H1 (cell line): Measurements from ENCODE around the gene STX2. TPM values are rescaled to one million over a fixed set of nuclear protein-coding genes. Genes with fewer than 3 reads are reported as not detected.
A peak's percentile ranks its signal among the peaks of the same experiment; 100 is the strongest.
"Not testable (repeated sequence)": the region's sequence is repeated elsewhere in the genome, so short reads cannot be mapped to it uniquely, and the experiment has no call there.

Experiments used
- CTCF ChIA-PET: fragments of 300-600 bp; sonication (Branson Sonifier 250); formaldehyde crosslinking; loops from one replicate; lab custom pipeline; 2021; ENCODE audit not compliant: partially characterized antibody; lab: Charles Lee
- POLR2A ChIA-PET: fragments of 300-600 bp; sonication (Branson Sonifier 250); formaldehyde crosslinking; loops from one replicate; lab custom pipeline; 2021; ENCODE audit warnings: inconsistent platforms; ENCODE audit not compliant: partially characterized antibody; lab: Charles Lee
- DNase-seq, 2 experiments: peaks; one replicate each; pipeline versions ENCODE4 v3.0.0 to v3.0.0-alpha.2; 2010 to 2022; ENCODE audit warnings: low spot score in 2 of 2, low read depth in 1 of 2, mixed read lengths in 1 of 2
- FAIRE-seq: peaks from 2 replicates; lab custom pipeline; 2011; peaks lifted over from hg19 to GRCh38; lab: Jason Lieb, UNC
- H2AFZ ChIP-seq: 2 replicates; pipeline ENCODE4 v1.8.1; 2012; ENCODE audit warnings: low read length, inconsistent platforms
- H2AK5ac ChIP-seq: 2 replicates; pipeline ENCODE4 v1.6.1; 2013; ENCODE audit warnings: low read depth, low read length
- H2BK120ac ChIP-seq: replicated peaks from 2 replicates; pipeline ENCODE3; 2013; ENCODE audit warnings: low read depth, low read length, inconsistent platforms
- H2BK12ac ChIP-seq: 2 replicates; pipeline ENCODE4 v1.6.1; 2013; ENCODE audit warnings: low read depth, low read length
- H2BK15ac ChIP-seq: 2 replicates; pipeline ENCODE4 v1.6.1; 2013; ENCODE audit warnings: low read length
- H2BK20ac ChIP-seq: 2 replicates; pipeline ENCODE4 v1.6.1; 2013; ENCODE audit warnings: low read length
- H2BK5ac ChIP-seq: 2 replicates; pipeline ENCODE4 v1.6.1; 2013; ENCODE audit warnings: low read depth, low read length
- H3K14ac ChIP-seq: 2 replicates; pipeline ENCODE4 v1.6.1; 2013; ENCODE audit warnings: inconsistent platforms; ENCODE audit not compliant: insufficient read length
- H3K18ac ChIP-seq: 2 replicates; pipeline ENCODE4 v1.6.1; 2013; ENCODE audit warnings: low read length; ENCODE audit errors: extremely low read depth
- H3K23ac ChIP-seq: 2 replicates; pipeline ENCODE4 v1.6.1; 2013; ENCODE audit warnings: inconsistent platforms; ENCODE audit not compliant: insufficient read length
- H3K23me2 ChIP-seq: 2 replicates; pipeline ENCODE4 v1.6.1; 2013; ENCODE audit warnings: low read depth, low read length
- H3K27ac ChIP-seq: 2 replicates; pipeline ENCODE4 v1.6.1; 2011; ENCODE audit warnings: low read depth, low read length, inconsistent platforms
- H3K27me3 ChIP-seq, 4 experiments: replicated peaks in 1 of 4; 1 replicate in 1 of 4; 2 replicates in 3 of 4; pipeline versions ENCODE4 v1.6.1 to v1.8.1; 2011 to 2013; ENCODE audit warnings: low read length in 3 of 4, mild to moderate bottlenecking in 3 of 4, inconsistent platforms in 2 of 4, mixed read lengths in 2 of 4, moderate library complexity in 1 of 4; ENCODE audit not compliant: control insufficient read depth in 3 of 4, insufficient read depth in 3 of 4; ENCODE audit errors: extremely low read depth in 1 of 4
- H3K36me3 ChIP-seq, 4 experiments: 2 replicates each; pipeline versions ENCODE4 v1.6.1 to v1.8.1; 2011 to 2013; ENCODE audit warnings: mild to moderate bottlenecking in 4 of 4, low read length in 3 of 4, moderate library complexity in 2 of 4, control low read depth in 1 of 4, inconsistent platforms in 1 of 4; ENCODE audit not compliant: insufficient read depth in 4 of 4, control insufficient read depth in 2 of 4
- H3K4ac ChIP-seq: replicated peaks from 2 replicates; pipeline ENCODE3; 2013; ENCODE audit warnings: low read length, low read depth, mixed read lengths, inconsistent platforms; ENCODE audit not compliant: insufficient read length
- H3K4me1 ChIP-seq, 4 experiments: replicated peaks in 1 of 4; 1 replicate in 1 of 4; 2 replicates in 3 of 4; pipeline versions ENCODE4 v1.6.1 to v1.8.1; 2011 to 2013; ENCODE audit warnings: low read length in 3 of 4, inconsistent platforms in 2 of 4, mixed read lengths in 1 of 4; ENCODE audit not compliant: insufficient read depth in 4 of 4, control insufficient read depth in 3 of 4
- H3K4me2 ChIP-seq, 2 experiments: 2 replicates each; pipeline versions ENCODE4 v1.6.1 to v1.8.1; 2011 to 2013; ENCODE audit warnings: low read depth in 2 of 2, low read length in 2 of 2, control low read depth in 1 of 2, inconsistent platforms in 1 of 2, mild to moderate bottlenecking in 1 of 2; ENCODE audit not compliant: insufficient read depth in 1 of 2
- H3K4me3 ChIP-seq, 4 experiments: fragments of 200-600, 300-600 bp in 1 of 4; sonication (generic), shearing (Covaris generic), sonication (Bioruptor Twin) in 1 of 4; 2 replicates each; pipeline versions ENCODE4 v1.5.1 to v1.8.1; 2011 to 2016; ENCODE audit warnings: low read length in 4 of 4, low read depth in 3 of 4, control low read depth in 2 of 4, inconsistent platforms in 2 of 4, mild to moderate bottlenecking in 2 of 4, mixed read lengths in 1 of 4, moderate library complexity in 1 of 4; ENCODE audit not compliant: insufficient read depth in 2 of 4; ENCODE audit errors: extremely low read depth in 1 of 4
- H3K56ac ChIP-seq: replicated peaks from 2 replicates; pipeline ENCODE3; 2013; ENCODE audit warnings: low read depth, mild to moderate bottlenecking, mixed read lengths, low read length, inconsistent platforms; ENCODE audit not compliant: insufficient read length
- H3K79me1 ChIP-seq: 2 replicates; pipeline ENCODE4 v1.6.1; 2013; ENCODE audit warnings: low read depth, low read length, control low read depth
- H3K79me2 ChIP-seq, 2 experiments: 2 replicates each; pipeline versions ENCODE4 v1.6.1 to v1.8.1; 2012 to 2013; ENCODE audit warnings: low read length in 2 of 2, mild to moderate bottlenecking in 2 of 2, inconsistent platforms in 1 of 2; ENCODE audit not compliant: insufficient read depth in 2 of 2, control insufficient read depth in 1 of 2
- H3K9ac ChIP-seq, 4 experiments: replicated peaks in 1 of 4; 1 replicate in 1 of 4; 2 replicates in 3 of 4; pipeline versions ENCODE4 v1.6.1 to v1.8.1; 2011 to 2013; ENCODE audit warnings: low read depth in 3 of 4, low read length in 3 of 4, control low read depth in 2 of 4, mild to moderate bottlenecking in 2 of 4, moderate library complexity in 2 of 4, inconsistent platforms in 1 of 4; ENCODE audit errors: extremely low read depth in 1 of 4
- H3K9me3 ChIP-seq, 2 experiments: 2 replicates each; pipeline versions ENCODE4 v1.6.1 to v1.8.1; 2012 to 2013; ENCODE audit warnings: mild to moderate bottlenecking in 2 of 2, moderate library complexity in 2 of 2, control low read depth in 1 of 2, inconsistent platforms in 1 of 2, low read depth in 1 of 2, low read length in 1 of 2, mixed read lengths in 1 of 2; ENCODE audit not compliant: insufficient read depth in 2 of 2
- H4K20me1 ChIP-seq, 2 experiments: replicated peaks in 1 of 2; 2 replicates each; pipeline versions ENCODE3 to v1.8.1; 2011 to 2013; ENCODE audit warnings: inconsistent platforms in 2 of 2, low read length in 2 of 2, mild to moderate bottlenecking in 1 of 2; ENCODE audit not compliant: insufficient read depth in 2 of 2, control insufficient read depth in 1 of 2
- H4K5ac ChIP-seq: 2 replicates; pipeline ENCODE4 v1.6.1; 2013; ENCODE audit warnings: low read length, low read depth, mixed read lengths, inconsistent platforms; ENCODE audit not compliant: insufficient read length
- H4K8ac ChIP-seq: 2 replicates; pipeline ENCODE4 v1.8.0; 2013; ENCODE audit warnings: mild to moderate bottlenecking, moderate library complexity, low read length, inconsistent platforms; ENCODE audit not compliant: insufficient read depth; ENCODE audit errors: extremely low read depth
- H4K91ac ChIP-seq: replicated peaks from 2 replicates; pipeline ENCODE3; 2013; ENCODE audit warnings: low read length, mixed read lengths, inconsistent platforms; ENCODE audit not compliant: insufficient read length
- WGBS, 2 experiments: shearing (Covaris generic) in 1 of 2; methylation state at CpG; one replicate each; pipeline versions ENCODE4 v1.1.6 to v1.1.7; 2013 to 2015; ENCODE audit warnings: low lambda C conversion rate in 2 of 2, mixed read lengths in 2 of 2, inconsistent platforms in 1 of 2, low coverage in 1 of 2, missing lambda C conversion rate in 1 of 2; ENCODE audit not compliant: insufficient replicate concordance in 2 of 2, insufficient coverage in 1 of 2, insufficient read length in 1 of 2; ENCODE audit errors: extremely low coverage in 1 of 2, missing lambda C conversion rate in 1 of 2; 5-methylcytosine and 5-hydroxymethylcytosine counted together
- polyA plus RNA-seq, 7 experiments: library from polyadenylated mRNA; depleted of rRNA in 3 of 7; stranded (reverse) in 5 of 7; unstranded in 2 of 7; fragments of >200 nt in 5 of 7; fragments of 200-250 nt in 2 of 7; gene quantifications; 1 replicate in 5 of 7; 2 replicates in 1 of 7; 4 replicates in 1 of 7; pipeline versions ENCODE4 v1.2.1 to v1.2.3, GENCODE V29; 2011 to 2013; ENCODE audit warnings: missing spikeins in 2 of 7, mixed read lengths in 2 of 7
- total RNA-seq: library from RNA; stranded (reverse); fragmentation: NEBNext Ultra II Directional; extraction: Animal tissue kit (Norgen Biotek cat#: 25700); gene quantifications from 2 replicates; pipeline ENCODE4 v1.2.1, GENCODE V29; 2021

STX2 gene
- total and polyA plus RNA-seq, 2 of the 8 experiments (the other 6 are each of a cell fraction or from before 2014, with no cell fraction given), result 20.0 to 26.3 TPM

DNA sequence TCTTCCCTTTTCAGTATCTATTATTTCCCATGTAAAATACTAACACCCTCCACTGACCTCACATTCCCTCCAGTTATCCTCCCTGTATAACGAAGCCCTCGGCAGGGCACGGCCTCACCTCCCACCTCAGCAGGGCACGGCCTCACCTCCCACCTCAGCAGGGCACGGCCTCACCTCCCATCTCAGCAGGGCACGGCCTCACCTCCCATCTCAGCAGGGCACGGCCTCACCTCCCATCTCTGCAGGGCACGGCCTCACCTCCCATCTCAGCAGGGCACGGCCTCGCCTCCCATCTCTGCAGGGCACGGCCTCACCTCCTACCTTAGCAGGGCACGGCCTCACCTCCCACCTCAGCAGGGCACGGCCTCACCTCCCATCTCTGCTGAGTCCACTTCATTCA lies 56.8 kb downstream of the STX2 start:
- H2BK20ac ChIP-seq, H3K27ac ChIP-seq, H3K9me3 ChIP-seq, H2BK120ac ChIP-seq, H3K4me2 ChIP-seq, H3K14ac ChIP-seq, H4K8ac ChIP-seq, H4K5ac ChIP-seq, H4K20me1 ChIP-seq, H2BK5ac ChIP-seq, H3K4me3 ChIP-seq, H3K4ac ChIP-seq, H3K36me3 ChIP-seq, H3K79me2 ChIP-seq, H3K23me2 ChIP-seq, DNase-seq, FAIRE-seq, H3K18ac ChIP-seq, H3K56ac ChIP-seq, H2AK5ac ChIP-seq, H2AFZ ChIP-seq, H3K79me1 ChIP-seq, H3K9ac ChIP-seq, H3K23ac ChIP-seq, H3K27me3 ChIP-seq: not testable (repeated sequence)
- 91% methylated on average over 12 of the region's 13 CpGs; no CpG with 5 or more reads in 1 of the 2 experiments for WGBS, 2 experiments
- Histone ChIP-seq H4K91ac (peak overlapping the region; percentile 75), H2BK12ac (peak overlapping the region; percentile 95; the same call in 1 of the 2 replicates), H2BK15ac (peak overlapping the region; percentile 12; the same call in 1 of the 2 replicates), H3K4me1 (peaks cover 4 to 17% (median 13%) of the 10 kb centered on the region in 4 experiments; a peak in 6 of 7 replicates)
- CTCF ChIA-PET, result interaction anchor here (0.8 to 1.6 kb wide), 3 partner anchors 16 to 44 kb away, joined by 3 to 4 read pairs (median 3); no protein-coding TSS in a partner anchor
- POLR2A ChIA-PET, result interaction anchor here (0.6 kb wide), 1 partner anchor 301 kb away, joined by 3 read pairs; no protein-coding TSS in a partner anchor
